Activated CD4-positive, alpha-beta T cell treated with anti-CD3 and anti-CD28 coated beads, Interleukin-2, amount 50 U/mL, for 24 hours (primary cell): ENCODE measurements around the gene RUSC2.
"Not testable (repeated sequence)": the region's sequence is repeated elsewhere in the genome, so short reads cannot be mapped to it uniquely, and the experiment has no call there.

Experiments
- DNase-seq, 2 donors: peaks; one replicate each; pipeline ENCODE4 v3.0.0-alpha.2; 2020; ENCODE audit warnings: low read depth in 1 of 2, low spot score in 1 of 2

RUSC2 gene

DNA sequence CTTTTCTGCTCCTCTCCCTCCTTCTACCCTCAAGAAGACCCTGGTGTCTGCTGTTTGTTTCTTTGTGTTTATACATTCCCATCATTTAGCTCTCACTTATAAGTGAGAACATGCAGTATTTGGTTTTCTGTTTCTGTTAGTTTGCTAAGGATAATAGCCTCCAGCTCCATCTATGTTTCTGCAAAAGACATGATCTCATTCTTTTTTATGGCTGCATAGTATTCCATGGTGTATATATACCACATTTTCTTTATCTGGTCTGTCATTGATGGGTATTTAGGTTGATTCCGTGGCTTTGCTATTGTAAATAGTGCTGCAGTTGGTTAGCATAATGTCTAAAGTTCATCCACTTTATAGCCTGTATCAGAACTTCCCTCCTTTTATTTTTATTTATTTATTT lies 3.2 kb downstream of the RUSC2 start:
- DNase-seq = not testable (repeated sequence)

DNA sequence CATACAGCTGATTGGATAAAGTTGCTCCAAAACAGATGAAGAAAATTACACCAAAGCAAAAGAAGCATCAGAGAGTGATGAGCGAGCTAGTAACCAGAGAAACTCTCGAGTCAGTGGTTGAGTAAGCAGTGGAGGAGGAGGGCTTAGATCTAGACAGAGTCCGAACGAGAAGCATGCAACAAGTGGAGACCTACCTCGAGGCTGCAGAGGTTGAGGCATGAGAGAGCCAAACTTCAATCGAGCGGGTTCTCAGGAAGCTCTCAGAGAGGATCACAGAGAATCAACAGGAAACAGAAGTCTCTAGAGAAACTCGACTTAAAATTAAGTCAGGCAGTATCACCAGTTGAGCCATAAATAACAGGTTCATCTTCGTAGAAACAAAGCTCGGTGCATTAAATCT lies 6.1 kb downstream of the RUSC2 start:
- DNase-seq = no peak

DNA sequence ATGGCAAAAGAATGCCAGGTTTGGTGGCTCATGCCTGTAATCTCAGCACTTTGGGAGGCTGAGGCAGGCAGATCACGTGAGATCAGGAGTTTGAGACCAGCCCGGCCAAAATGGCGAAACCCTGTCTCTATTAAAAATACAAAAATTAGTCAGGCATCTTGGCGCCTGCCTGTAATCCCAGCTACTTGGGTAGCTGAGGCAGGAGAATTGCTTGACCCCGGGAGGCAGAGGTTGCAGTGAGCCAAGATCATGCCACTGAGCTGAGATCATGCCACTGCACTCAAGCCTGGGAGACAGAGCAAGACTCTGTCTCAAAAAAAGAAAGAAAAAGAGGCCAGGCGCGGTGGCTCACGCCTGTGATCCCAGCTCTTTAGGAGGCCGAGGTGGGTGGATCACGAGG lies 8.3 kb downstream of the RUSC2 start:
- DNase-seq = not testable (repeated sequence)

DNA sequence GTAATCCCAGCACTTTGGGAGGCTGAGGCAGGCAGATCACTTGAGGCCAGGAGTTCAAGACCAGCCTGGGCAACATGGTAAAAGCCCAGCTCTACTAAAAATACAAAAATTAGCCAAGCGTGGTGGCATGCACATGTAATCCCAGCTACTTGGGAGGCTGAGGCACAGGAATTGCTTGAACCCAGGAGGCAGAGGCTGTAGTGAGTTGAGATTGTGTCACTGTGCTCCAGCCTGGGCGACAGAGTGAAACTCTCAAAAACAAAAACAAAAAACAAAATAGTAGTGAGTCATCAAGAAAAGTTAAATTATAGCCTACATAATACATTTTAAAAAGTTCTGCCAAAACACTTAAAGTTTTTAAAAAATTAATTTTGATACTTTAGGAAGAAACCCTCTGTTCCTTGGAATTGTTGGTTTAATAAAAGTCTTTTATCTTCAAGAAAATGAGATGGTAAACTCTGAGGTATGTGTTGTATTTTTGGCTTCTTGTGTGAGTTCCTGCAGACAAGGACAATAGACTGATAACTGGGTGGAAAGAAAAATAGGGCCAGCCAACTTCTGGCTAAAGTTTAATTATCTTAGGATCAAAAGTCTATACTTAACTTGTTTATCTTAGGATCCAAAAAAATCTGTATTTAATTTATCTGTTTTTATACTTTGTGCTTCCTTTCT lies 9.3 kb downstream of the RUSC2 start:
- DNase-seq = no peak

DNA sequence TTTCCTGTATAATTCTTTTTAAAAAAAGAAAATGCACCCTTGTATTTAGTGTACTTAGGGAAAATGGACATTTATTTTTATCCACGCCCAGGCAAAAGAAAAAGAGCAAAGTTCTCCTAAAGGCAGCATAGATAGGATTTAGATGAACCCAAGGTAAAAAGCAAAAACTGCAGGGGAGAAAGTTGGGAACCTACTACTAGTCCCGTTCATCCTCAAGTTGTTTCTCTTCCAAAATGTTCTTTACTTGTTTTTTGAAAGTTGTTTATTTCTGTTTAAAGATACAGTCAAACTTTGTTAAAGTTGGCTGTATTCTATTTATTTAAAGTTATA lies 9.8 kb downstream of the RUSC2 start:
- no peak for DNase-seq

DNA sequence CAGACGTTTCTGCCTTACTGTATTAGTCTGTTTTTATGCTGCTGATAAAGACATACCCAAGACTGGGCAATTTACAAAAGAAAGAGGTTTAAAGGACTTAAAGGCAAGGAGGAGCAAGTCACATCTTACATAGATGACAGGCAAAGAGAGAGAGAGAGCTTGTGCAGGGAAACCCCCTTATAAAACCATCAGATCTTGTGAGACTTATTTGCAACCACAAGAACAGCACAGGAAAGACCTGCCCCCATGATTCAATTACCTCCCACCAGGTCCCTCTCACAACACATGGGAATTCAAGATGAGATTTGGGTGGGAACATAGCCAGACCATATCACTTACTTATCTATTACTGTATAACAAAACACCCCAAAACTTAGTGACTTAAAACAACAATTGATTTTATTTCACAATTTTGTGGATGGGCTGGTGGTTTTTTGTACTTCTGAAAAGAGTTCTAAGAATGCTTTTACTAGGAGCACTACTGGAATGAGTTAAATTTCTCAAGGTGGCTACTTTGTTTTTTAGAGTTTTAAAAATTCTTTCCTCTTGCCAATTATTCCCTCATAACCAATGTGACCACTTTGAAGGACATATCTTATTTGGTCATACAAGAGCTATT lies 10.3 kb downstream of the RUSC2 start:
- DNase-seq = no peak

DNA sequence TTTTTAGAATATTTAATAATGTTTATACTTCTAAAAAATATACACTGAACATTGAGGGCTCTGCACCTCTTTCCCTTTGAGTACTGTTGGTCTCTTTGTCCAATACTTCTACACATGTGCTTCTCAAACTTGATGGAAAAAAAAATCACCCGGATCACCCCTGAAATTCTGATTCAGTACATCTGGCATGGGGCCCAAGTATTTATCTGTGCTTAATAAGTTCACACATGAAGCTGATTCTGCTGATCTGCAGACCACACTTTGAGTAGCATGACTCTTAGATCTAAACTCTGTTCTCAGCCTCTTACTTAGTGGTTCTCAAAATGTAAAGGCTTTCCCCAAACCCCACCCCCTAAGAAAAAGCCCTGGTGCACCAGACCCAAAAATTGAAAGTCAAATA lies 12.0 kb downstream of the RUSC2 start:
- DNase-seq = no peak

DNA sequence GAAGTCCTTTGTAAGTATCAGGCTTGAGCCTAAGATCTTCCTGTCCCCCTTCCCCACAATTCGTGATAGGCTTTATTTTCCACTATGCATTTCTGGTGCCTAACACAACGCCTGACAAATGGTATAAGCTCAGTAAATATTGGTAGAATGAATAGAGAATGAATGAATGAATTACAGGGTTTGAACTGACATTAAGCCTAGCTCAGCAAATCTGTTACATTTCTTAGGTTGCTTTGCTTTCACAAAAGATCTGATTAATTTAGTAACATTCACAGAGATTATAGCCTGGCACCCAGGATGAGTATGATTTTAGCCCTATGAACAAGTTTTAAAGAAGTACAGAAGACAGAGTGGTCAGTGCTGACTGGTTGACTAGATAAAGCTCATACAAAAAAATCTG lies 16.4 kb downstream of the RUSC2 start:
- no peak for DNase-seq

DNA sequence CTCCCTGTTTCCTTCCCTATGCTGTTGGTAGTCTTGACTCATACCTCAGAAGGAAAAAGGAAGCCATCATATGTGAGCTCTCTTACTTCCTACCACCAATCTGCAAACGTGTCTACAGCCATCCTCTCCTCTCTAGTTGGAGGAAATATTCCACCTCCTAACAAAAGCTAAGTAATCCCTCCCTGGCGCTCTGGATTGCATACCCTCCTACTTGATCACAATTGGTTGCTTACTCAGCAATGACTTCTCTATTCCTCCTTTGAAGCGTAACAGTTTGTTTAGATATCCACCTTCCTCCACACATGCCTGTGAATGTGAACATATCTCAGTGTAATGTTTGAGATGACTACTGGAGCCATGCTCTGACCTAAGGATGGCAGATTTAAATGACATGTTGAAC lies 18.2 kb downstream of the RUSC2 start:
- no peak for DNase-seq

DNA sequence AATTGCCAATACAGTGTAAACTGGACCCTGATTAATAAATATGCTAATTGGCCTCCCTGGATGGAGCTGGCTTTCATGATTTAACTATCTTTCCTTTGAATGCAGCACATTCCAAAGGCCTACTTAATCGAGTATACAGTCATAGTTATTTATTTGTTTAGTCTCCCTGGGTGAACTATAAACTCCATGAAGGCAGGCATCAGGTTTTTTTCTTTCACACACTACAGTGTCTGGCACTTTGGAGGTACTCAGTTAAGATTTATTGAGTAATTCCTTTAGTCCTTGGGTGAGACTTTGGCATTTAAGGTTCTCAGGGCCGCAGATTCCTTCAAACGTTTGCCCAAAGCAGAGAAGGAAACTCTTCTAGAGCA lies 20.5 kb downstream of the RUSC2 start:
- no peak for DNase-seq

DNA sequence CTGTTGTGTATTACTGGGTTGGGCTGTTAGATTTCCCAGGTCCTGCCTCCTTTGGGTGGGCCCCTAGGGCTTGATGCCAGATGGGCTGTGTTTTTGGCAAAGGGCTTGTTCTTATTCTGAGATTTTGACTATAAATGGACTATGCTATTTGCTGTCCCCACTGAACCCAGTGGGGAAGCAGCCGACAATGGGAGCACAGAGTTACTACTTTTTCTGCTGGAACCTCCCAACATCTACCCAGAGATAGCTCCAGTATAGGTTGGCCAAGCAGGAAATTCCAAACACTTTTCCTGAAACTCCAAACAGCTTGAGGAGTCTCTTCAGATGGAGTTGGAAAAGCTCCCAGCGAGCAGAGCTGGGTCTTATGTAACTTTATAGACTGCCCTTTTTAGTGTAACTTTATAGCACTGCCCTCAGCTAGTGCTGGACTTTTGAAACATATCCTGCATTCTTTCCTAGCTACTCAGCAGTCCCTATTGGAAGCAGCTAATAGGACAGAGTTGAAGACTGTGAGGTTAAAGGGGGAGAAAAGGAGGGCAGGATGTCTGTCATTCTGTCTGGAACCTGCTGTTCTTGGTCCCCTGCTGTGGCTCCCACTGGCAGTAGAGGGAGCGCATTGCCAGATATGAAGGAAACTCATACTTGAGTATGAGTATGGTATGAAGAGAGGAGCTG lies 21.0 kb downstream of the RUSC2 start:
- DNase-seq = no peak

DNA sequence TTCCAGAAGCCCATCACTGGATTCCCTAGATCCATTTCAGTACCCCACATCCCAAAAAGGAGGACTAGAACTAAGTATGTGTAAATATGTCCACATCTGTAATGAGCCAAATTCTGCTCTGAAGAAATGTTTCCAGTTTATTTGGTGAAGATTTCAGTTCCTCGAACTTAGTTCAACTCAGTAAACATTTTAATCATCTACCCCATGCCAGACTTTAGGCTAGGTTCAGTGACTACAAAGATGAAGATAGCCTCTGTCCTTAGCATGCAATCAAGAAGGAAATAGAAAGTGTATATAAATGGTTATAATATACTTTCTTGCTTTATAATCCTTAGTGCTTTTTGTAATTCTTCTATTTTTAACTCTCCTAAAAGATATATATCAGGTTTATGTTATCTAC lies 21.5 kb downstream of the RUSC2 start:
- DNase-seq = no peak

DNA sequence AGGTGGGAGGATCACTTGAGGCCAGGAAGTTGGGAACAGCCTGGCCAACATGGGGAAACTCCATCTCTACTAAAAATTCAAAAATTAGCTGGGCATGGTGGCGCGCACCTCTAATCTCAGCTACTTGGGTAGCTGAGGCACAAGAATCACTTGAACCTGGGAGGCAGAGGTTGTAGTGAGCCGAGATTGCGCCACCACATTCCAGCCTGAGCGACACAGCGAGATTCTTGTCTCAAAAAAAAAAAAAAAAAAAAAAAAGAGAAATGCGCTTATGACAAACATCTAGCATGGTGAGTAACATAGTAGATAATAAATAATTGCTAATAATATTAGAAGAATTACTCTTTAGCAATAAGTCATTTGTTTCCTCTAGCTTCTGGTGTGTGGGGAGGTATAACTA lies 25.9 kb downstream of the RUSC2 start:
- no peak for DNase-seq

DNA sequence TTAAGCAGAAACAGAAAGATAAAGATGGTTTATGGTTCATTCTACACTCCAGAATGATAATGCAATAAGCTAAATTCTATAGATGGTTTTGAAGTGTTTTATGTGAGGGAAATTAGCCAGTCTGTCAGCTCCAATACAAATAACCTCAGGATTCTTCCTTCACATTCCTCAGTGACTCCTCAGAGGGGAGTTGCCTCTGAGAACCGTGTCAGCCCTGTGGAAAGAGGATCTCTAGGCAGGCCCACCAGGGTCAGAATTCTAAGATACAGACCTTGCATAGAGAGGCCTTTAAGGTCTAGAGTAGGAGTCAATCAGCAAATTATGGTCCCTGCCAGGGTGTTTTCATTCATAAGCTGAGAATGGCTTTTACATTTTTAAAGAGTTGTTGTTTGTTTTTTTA lies 26.6 kb downstream of the RUSC2 start:
- DNase-seq = no peak

DNA sequence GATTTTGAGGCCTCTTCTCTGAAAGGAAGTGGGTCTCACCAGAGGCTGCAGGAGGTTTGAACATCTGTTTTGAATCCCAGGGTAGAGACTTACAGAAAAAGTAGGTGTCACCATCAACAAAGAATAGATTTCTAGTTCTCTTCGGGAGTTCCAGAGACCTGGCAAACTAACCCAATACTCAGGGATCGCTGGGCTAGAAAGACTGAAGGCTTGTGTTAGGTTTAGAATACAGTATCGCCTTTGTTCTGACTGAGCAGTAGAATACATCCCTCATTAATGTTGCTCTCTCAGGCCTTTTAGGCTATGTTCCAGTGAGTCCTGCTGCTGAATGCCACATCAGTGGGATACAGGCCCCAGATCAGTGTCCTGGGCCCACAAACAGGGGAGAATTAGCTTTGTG lies 27.2 kb downstream of the RUSC2 start:
- no peak for DNase-seq

DNA sequence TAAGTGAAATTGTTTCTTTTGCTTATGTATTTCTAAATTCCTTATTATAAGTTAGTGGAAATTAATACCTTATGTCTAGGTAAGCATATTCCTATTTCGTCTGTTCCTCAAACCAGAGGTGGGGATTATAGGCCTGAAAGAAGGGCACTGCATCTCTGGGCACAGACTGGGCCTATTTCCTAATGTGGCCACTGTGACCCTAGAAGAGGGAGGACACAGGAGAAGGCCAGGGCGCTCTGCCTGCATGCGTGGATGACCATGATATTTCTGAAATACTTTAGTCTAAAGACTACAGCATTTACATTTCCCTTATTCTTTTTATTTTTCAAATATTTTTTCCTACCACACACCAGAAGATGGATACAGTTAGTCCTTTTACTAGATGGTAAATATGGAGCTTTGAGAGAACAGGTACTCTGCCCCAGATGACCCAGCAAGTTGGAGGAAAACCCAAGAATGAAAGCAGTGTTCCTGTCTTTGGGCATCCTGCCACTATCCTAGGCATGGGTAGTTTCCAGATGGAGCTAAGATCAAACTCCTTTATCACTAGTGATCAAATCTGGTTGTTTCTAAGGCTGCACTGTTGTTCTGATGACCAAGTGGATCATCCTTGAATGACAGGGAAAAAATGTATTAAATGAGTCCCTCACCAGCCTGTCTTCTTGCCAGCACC lies 27.8 kb downstream of the RUSC2 start:
- no peak for DNase-seq

DNA sequence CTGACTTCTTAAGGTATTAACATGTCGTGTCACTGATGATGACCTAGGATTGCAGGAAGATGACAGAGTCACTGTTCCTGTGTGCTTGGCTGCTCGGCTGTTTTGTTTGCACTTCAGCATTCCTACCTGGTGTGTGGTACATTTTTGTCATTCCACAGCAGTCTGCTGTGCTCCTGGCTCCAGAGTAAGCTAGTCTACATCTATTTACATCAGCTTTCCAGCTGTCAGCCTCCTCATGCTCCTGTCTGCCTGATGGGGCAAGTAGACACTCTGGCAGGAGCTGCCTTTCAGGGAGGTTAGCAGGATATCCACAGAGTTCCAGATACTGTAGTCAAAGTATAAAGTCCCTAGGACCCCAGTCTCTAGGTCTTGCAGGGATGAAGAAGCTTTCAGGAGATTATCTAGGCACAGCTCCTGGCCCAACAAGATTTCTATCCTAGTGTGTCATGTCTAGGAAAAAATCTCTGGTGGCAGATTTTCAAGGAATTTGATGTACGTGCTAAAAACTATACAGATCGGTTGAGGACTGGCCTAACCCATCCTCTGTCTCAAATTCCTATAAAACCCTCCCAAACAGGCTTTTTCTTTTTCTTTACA lies 28.4 kb downstream of the RUSC2 start:
- no peak for DNase-seq

DNA sequence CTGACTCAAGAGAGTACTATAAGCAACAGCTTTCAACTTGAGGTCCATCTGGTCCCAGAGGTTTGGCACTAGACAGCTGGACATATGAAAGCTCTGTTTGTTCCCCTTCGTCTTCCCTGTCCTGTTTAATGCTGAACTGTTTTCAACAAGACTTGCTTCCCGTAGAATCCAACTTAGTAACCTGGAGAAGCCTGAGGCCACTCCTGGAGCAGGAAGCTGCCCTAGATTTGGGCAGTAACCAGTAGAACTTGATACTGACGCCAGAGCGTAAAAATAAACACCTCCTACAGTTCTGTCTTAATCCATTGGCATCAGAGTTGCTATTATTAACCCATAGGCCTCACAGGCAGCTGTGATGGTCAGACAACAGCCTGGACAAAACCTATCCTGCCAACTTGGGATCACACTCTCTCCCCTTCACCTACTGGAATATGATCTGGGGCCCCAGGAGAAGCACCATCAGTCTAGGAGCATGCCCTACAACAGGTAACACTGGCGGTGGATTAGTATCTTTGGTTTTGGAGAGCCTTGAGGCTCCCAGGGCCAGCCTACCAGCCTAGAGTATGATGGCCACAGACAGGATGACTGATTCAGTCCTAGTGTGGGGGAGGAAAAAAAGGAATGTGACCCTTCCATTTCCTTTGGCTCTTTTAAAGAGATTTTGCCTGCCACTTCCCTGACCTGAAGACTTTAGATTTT lies 29.2 kb downstream of the RUSC2 start:
- no peak for DNase-seq

DNA sequence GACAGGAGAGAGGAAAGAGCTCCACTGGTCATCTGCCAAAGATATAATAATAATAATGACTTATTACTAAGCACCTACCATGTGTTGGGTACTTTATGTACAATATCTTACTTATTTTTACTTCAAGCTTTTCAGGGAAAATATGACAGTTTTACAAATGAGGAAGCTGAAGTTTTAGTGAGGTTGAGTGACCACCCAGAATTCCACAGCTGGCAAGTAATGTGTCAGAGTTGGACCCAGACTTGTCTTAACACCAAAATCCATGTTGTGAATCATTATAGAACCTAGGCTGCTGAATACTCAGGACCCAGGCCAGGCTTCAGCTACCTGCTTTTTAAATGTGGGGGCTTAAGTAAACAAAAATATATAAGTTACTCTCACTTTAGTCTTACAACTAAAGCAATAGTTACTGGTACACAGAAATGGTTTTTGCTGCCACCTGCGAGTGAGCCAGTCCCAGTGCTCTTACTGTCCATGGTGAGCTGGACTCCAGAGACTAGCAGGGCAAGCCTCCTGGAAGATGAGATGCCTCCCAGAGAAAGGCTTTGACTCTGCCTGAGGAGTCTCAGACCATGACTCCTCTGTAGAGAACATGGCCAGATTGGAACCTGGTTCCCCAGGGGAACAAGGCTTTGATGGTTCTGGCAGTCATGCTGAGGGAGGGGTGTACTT lies 29.9 kb downstream of the RUSC2 start:
- DNase-seq = no peak

DNA sequence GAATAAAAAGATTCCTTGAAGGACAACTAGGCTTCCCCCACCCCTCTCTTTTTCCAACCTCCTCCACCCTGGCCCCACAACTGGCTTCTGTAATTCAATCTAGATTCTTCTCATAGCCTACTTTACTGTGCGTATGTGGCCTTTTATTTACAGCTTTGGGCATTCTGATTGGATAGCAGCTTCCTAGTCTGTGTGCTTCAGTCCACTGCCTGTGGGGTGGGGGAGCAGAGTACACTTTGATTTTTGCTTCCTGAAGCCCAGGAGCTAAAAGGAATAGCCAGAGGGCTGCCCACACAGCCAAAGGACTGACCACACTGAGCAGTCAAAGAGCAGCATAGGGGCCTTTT lies 30.4 kb downstream of the RUSC2 start:
- no peak for DNase-seq

DNA sequence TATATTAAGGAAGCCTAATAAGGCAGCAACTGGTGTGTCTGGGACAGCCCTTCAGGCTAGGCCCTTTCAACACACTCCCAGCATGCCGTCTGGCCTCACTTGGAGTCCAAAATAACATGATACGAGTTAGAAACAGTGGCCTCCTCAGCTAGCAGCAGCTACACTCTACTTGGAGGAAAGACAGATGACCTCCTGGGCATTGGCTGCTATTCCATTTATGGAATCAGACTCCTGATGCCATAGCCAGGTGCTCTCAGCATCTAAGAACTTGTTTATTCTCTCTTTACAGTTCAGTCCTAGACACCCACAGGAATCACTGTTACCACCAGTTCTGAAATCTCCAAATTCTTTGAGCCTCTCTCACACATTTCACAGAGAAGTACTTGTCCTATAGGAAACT lies 31.8 kb downstream of the RUSC2 start:
- DNase-seq = no peak
